DMS153 (cell line): ENCODE data around the gene UBQLN2.
"Not testable (repeated sequence)": the region's sequence is repeated elsewhere in the genome, so short reads cannot be mapped to it uniquely, and the experiment has no call there.

Source experiments
- DNase-seq: peaks from one replicate; lab custom pipeline; 2025; lab: John Stamatoyannopoulos, UW

The UBQLN2 gene

DNA sequence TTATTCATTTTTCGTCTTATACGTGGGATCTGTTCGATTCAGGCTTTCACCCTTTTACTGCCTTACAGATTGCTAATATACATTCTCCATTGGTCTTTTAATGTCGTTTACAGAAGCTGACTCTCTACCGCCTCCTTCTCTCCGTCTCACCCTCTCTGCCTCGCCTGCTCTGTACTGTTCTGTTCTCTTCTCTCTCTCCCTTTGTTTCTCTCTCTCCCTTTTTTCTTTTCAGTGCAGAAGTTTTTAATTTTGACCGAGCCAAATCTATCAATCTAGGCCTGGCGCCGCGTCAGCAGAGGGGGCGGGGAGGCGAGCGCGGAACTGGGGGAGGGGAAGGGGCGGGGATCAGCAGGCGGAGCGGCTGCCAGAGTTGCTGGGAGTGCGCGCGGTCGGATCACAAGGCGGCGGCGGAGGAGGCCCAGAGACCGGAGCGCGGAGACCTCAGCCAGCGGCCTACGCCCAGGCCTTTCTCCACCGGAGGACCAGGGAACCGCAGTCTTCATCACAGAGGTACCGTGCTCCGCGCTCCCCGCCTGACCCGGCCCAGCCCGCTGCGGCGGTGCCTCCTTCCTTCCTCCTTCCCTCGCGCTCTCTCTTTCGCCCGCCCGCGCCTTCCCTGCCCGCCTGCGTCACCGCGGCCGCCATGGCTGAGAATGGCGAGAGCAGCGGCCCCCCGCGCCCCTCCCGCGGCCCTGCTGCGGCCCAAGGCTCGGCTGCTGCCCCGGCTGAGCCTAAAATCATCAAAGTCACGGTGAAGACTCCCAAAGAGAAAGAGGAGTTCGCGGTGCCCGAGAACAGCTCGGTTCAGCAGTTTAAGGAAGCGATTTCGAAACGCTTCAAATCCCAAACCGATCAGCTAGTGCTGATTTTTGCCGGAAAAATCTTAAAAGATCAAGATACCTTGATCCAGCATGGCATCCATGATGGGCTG, at the start of gene UBQLN2:
Gene UBQLN2, plus strand, starts transcription at position 397 of the 931 bp plus-strand sequence. Its CDS starts 247 bp downstream, at position 644.
- peak; percentile 7 for DNase-seq

GRCh38 chrX:56519642-56520041, 43.8 kb upstream of the UBQLN2 start:
- no peak for DNase-seq

- DNase-seq: not testable (repeated sequence)
Observed at GRCh38 chrX:56529482-56530007, 33.9 kb upstream of the UBQLN2 start.

- DNase-seq: no peak
Observed at GRCh38 chrX:56530011-56530410, 33.4 kb upstream of the UBQLN2 start.

DNA sequence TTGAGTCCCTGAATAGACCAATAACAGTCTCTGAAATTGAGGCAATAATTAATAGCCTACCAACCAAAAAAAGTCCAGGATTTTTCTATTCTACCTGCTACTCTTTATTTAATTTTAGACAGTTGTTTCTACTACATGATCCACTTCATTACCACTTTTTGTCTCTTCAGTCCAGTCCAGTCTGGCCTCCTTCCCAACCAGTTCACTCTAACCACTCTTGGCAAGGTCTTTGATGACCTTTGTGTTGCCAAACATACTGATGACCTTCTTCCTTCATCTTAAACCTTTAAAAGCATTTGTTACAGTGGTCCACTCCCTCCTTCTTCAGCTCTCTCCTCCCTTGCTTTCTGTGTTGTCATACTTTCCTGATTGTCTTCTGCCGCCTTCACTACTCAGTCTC, 12.8 kb upstream of the UBQLN2 start:
- no peak for DNase-seq

GRCh38 chrX:56554870-56555269, 8.6 kb upstream of the UBQLN2 start:
- no peak for DNase-seq

DNA sequence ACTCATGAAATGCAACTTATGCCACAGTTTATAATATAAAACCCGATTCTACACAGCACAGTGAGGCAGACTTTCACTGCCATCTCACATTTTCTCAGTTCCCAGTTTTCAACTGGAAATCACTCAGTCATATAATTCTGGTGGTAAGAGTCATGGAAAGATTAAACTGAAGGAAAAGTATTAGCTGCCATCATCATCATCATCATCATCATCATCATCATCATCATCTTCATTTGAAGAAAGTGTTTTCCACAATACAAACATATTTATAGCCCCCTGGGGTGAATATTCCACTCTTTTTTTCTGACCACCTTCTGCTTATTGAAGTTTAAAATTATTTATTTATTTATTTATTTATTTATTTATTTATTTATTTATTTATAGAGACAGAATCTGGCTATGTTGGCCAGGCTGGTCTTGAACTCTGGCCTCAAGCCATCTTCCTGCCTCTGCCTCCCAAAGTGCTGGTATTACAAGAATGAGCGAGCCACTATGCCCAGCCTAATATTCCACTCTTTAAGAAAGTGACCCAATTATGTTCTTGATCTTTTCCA, 6.0 kb upstream of the UBQLN2 start:
- DNase-seq: no peak

GRCh38 chrX:56564164-56564885, 898 bp downstream of the UBQLN2 start:
- DNase-seq: no peak

DNA sequence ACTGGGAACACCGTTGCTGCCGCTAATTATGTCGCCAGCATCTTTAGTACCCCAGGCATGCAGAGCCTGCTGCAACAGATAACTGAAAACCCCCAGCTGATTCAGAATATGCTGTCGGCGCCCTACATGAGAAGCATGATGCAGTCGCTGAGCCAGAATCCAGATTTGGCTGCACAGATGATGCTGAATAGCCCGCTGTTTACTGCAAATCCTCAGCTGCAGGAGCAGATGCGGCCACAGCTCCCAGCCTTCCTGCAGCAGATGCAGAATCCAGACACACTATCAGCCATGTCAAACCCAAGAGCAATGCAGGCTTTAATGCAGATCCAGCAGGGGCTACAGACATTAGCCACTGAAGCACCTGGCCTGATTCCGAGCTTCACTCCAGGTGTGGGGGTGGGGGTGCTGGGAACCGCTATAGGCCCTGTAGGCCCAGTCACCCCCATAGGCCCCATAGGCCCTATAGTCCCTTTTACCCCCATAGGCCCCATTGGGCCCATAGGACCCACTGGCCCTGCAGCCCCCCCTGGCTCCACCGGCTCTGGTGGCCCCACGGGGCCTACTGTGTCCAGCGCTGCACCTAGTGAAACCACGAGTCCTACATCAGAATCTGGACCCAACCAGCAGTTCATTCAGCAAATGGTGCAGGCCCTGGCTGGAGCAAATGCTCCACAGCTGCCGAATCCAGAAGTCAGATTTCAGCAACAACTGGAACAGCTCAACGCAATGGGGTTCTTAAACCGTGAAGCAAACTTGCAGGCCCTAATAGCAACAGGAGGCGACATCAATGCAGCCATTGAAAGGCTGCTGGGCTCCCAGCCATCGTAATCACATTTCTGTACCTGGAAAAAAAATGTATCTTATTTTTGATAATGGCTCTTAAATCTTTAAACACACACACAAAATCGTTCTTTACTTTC, 1.8 kb downstream of the UBQLN2 start:
- DNase-seq: no peak

GRCh38 chrX:56569378-56570057, 6.1 kb downstream of the UBQLN2 start:
- DNase-seq: no peak

DNA sequence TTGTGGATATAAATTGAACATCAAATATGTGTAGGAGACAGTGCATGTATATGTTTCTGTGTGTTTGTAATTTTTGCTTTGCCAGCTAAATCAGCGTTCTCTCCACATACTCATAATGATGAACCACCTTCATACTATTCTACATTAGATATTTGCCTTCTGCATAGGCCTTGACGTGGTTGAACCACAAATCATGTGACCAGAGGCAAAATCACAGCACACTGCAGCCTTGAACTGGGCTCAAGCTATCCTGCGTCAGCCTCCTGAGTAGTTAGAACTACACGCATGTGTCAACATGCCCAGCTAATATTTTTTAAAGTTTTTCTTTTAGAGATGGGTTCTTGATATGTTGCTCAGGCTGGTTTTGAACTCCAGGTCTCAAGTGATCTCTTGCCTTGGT, 9.5 kb downstream of the UBQLN2 start:
- no peak for DNase-seq

- no peak for DNase-seq
Observed at GRCh38 chrX:56574861-56575260, 11.4 kb downstream of the UBQLN2 start.

GRCh38 chrX:56576721-56577120, 13.3 kb downstream of the UBQLN2 start:
- no peak for DNase-seq

DNA sequence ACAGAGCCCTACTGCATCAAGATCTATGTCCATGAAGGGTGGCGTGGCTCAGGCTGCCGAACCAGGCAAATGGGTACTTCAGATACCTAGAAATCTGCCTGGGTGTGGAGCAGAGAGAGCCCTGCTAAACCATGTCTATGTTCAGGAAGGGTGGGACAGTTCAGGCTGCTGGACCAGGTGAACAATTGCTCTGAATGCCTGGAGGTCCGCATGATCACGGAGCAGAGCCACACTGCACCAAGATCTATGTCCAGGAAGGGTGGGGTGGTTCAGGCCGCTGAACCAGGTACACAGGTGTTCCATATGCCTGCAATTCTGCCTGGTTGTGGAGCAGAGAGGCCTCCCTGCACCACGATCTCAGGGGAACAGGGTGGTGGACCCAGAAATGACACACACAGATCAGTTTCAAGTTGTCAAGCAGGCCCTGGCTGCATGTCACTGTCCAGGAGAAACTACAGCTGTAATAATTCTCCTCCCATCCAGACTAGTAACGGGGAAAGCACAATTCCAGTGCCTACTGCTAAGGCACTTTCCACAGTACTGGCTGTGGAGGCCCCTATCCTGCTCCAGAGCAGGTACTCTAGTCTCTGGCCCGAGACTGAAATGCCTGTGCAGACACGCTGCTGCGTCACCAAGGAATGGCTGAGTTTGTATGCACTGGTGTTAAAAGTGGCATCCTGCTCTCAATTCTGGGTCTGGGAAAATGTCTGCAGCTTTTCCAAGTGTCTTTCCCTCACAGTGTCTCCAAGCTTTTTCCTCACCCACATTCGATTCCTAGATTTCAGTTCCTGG, 25.2 kb downstream of the UBQLN2 start:
- DNase-seq: no peak

- not testable (repeated sequence) for DNase-seq
Observed at GRCh38 chrX:56591830-56592229, 28.4 kb downstream of the UBQLN2 start.

GRCh38 chrX:56600141-56600540, 36.7 kb downstream of the UBQLN2 start:
- no peak for DNase-seq

GRCh38 chrX:56600987-56601386, 37.6 kb downstream of the UBQLN2 start:
- no peak for DNase-seq

DNA sequence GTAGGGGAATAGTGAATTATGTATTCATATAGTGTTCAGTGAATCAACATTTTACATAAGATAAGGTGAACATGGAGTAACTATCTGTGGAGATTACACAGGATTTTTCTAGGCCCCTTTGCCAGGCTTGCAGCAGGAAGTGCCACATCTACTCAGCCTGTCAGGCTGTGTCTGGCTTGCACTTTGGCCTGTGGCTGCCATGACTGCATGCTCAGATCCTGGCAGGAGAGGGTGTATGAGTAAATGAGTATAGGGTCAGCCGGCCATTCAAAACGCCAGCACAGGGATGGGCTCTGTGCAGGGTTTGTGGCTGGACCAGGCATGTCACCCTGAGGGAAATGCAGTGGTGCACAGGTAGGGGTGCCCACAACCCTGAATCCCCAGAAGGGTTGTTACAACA, 51.9 kb downstream of the UBQLN2 start:
- no peak for DNase-seq
